Left ventricle myocardium inferior (tissue), 1 donor: Measurements from ENCODE around the gene ADAM33. TPM values are rescaled to one million over a fixed set of nuclear protein-coding genes. Genes with fewer than 3 reads are reported as not detected.
A peak's percentile ranks its signal among the peaks of the same experiment; 100 is the strongest.

Experiments
- DNase-seq: peaks from one replicate; pipeline ENCODE4 v3.0.0-alpha.2; 2020
- H3K27ac ChIP-seq: fragments of 200-600 bp; replicated peaks from 2 replicates; pipeline ENCODE4 v1.8.0; 2021
- H3K27me3 ChIP-seq: fragments of 200-600 bp; 2 replicates; pipeline ENCODE4 v1.8.0; 2021; ENCODE audit warnings: low read depth
- H3K36me3 ChIP-seq: fragments of 200-600 bp; 2 replicates; pipeline ENCODE4 v1.8.0; 2021
- H3K4me1 ChIP-seq: fragments of 200-600 bp; 2 replicates; pipeline ENCODE4 v1.8.0; 2021
- H3K4me3 ChIP-seq: fragments of 200-600 bp; 2 replicates; pipeline ENCODE4 v1.8.0; 2021; ENCODE audit warnings: mild to moderate bottlenecking, moderate library complexity
- H3K9me3 ChIP-seq: fragments of 200-600 bp; replicated peaks from 2 replicates; pipeline ENCODE4 v1.8.0; 2021
- CTCF ChIP-seq: fragments of 200-600 bp; IDR thresholded peaks from 2 replicates; pipeline ENCODE4 v1.8.0; 2021; ENCODE audit warnings: antibody characterized with exemption, mild to moderate bottlenecking, borderline replicate concordance
- intact Hi-C: fragments of 100-400 bp; cut with micrococcal nuclease; formaldehyde crosslinking; loops from one replicate; pipeline ENCODE4 v1.11.0; 2022
- total RNA-seq: library from RNA; stranded (reverse); fragmentation: NEBNext Ultra II Directional; extraction: Animal tissue kit (Norgen Biotek cat#: 25700); gene quantifications from one replicate; pipeline ENCODE4 v1.2.1, GENCODE V29; 2021
- donor health status: DM: no; HTN: yes; CAD: no; lungs with severe emphysema.

ADAM33 gene
- total RNA-seq, 1 donor from 2014 or later, result 10.8 TPM

DNA sequence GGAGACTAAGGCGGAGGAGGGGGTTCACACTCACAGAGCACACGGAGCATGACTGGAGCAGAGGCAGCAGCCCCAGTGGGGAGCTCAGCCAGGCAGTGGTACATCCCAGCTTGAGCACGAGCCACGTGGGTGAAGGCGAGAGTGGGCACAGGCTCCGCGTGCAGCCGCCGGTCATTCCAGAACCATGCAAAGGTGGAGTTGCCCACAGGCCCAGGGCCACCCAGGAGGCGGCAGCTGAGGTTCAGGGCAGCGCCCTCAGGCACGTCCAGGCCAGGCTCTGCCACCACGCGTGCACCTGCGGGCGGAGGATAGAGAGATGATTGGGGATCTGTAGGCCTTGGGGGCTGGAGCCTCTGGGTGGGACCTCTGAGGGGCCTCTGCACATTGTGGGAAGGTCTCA, 9.5 kb upstream of the ADAM33 start:
- peaks cover 3% of the 10 kb centered on the region for H3K9me3 ChIP-seq
- peaks cover 15% of the 10 kb centered on the region for H3K4me1 ChIP-seq
- H3K4me3 ChIP-seq, result no peak overlapping the region
- no peak overlapping the region for H3K27ac ChIP-seq
- H3K27me3 ChIP-seq, result no peaks in the 10 kb centered on the region
- no peak for TF ChIP-seq CTCF
- no peaks in the 10 kb centered on the region for H3K36me3 ChIP-seq
- DNase-seq, result no peak
- intact Hi-C loops, result no loop called here

- Histone ChIP-seq H3K4me3 (no peak overlapping the region), H3K36me3 (no peaks in the 10 kb centered on the region), H3K9me3 (no peaks in the 10 kb centered on the region), H3K27ac (no peak overlapping the region), H3K4me1 (peaks cover 18% of the 10 kb centered on the region), H3K27me3 (no peaks in the 10 kb centered on the region)
- intact Hi-C loops, result no loop called here
- no peak for DNase-seq
- no peak for TF ChIP-seq CTCF
Observed at GRCh38 chr20:3690413-3690812, 8.6 kb upstream of the ADAM33 start.

- no peak for TF ChIP-seq CTCF
- H3K27me3 ChIP-seq, result no peaks in the 10 kb centered on the region
- no peak overlapping the region for H3K27ac ChIP-seq
- H3K36me3 ChIP-seq, result no peaks in the 10 kb centered on the region
- H3K4me1 ChIP-seq, result peaks cover 18% of the 10 kb centered on the region
- H3K4me3 ChIP-seq, result no peak overlapping the region
- intact Hi-C loops, result no loop called here
- no peak for DNase-seq
- no peaks in the 10 kb centered on the region for H3K9me3 ChIP-seq
Observed at GRCh38 chr20:3689978-3690377, 8.2 kb upstream of the ADAM33 start.

GRCh38 chr20:3687655-3688054, 5.8 kb upstream of the ADAM33 start:
- Histone ChIP-seq H3K36me3 (no peaks in the 10 kb centered on the region), H3K27me3 (peaks cover 11% of the 10 kb centered on the region), H3K4me1 (peaks cover 18% of the 10 kb centered on the region), H3K27ac (peak overlapping the region; percentile 75), H3K4me3 (no peak overlapping the region), H3K9me3 (no peaks in the 10 kb centered on the region)
- no peak for TF ChIP-seq CTCF
- DNase-seq, result no peak
- intact Hi-C loops, result no loop called here

DNA sequence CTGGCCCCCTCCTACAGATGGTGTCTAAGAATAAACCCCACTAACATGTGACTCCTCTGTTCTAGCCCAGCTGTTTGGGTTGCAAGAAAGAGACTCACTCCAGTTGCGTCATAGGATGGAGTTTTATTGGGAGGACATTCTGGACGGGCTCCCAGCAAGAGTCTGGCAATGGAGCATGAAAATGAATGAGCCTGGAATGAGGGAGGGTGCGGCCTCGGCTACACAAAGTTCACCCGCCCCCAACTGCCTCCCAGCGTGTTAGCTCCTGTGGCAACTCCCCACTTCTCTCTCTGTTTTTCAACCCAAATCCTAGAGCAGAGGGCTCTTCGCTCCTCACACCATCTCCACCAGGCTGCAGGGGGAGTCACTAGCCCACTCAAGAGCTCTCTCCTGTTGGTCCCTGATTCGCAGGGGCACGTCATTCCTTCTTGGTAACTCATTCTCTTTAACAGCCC, 5.1 kb upstream of the ADAM33 start:
- DNase-seq, result peak; percentile 83
- Histone ChIP-seq H3K9me3 (no peaks in the 10 kb centered on the region), H3K27me3 (peaks cover 19% of the 10 kb centered on the region), H3K4me1 (peaks cover 24% of the 10 kb centered on the region), H3K4me3 (peak overlapping the region; percentile 19), H3K36me3 (no peaks in the 10 kb centered on the region), H3K27ac (peak overlapping the region; percentile 75)
- intact Hi-C loops, result no loop called here
- no peak for TF ChIP-seq CTCF

GRCh38 chr20:3686421-3686820, 4.6 kb upstream of the ADAM33 start:
- intact Hi-C loops, result no loop called here
- DNase-seq, result no peak
- Histone ChIP-seq H3K4me3 (no peak overlapping the region), H3K9me3 (no peaks in the 10 kb centered on the region), H3K36me3 (no peaks in the 10 kb centered on the region), H3K27ac (peak overlapping the region; percentile 75), H3K4me1 (peaks cover 29% of the 10 kb centered on the region), H3K27me3 (peaks cover 23% of the 10 kb centered on the region)
- TF ChIP-seq CTCF, result no peak
